ENCODE data around the gene FBN1. TPM values are rescaled to one million over a fixed set of nuclear protein-coding genes. Genes with fewer than 3 reads are reported as not detected.

FBN1 gene
- total RNA-seq, 4 donors from 2014 or later, result 13.0 to 28.0 (median 20.9) TPM

- TF ChIP-seq POLR2A (IDR thresholded peaks at IDR 0.05) (no peak), CTCF (IDR thresholded peaks at IDR 0.05 in 4 of 5, conservative IDR thresholded peaks at IDR 0.05 in 1 of 5) (no peak)
- no peaks in the 10 kb centered on the region for H3K36me3 ChIP-seq
- no peaks in the 10 kb centered on the region for H3K4me1 ChIP-seq
- H3K4me3 ChIP-seq, result no peak overlapping the region
- no peaks in the 10 kb centered on the region for H3K9me3 ChIP-seq
- H3K27me3 ChIP-seq, result no peaks in the 10 kb centered on the region
- in situ Hi-C loops (cut with MboI; ENCODE audit: low sequenced_read_pairs in 4 of 4), result no loop called here
- DNase-seq, result peak in 1 of 2 donors; percentile 19
- ATAC-seq, result peak in 1 of 2 donors; percentile 27
- H3K27ac ChIP-seq, result no peak overlapping the region
- intact Hi-C loops (cut with DNase I; ENCODE audit: low total_unique reads), result no loop called here
Measured at GRCh38 chr15:48557335-48557734, 88.2 kb downstream of the FBN1 start.

DNA sequence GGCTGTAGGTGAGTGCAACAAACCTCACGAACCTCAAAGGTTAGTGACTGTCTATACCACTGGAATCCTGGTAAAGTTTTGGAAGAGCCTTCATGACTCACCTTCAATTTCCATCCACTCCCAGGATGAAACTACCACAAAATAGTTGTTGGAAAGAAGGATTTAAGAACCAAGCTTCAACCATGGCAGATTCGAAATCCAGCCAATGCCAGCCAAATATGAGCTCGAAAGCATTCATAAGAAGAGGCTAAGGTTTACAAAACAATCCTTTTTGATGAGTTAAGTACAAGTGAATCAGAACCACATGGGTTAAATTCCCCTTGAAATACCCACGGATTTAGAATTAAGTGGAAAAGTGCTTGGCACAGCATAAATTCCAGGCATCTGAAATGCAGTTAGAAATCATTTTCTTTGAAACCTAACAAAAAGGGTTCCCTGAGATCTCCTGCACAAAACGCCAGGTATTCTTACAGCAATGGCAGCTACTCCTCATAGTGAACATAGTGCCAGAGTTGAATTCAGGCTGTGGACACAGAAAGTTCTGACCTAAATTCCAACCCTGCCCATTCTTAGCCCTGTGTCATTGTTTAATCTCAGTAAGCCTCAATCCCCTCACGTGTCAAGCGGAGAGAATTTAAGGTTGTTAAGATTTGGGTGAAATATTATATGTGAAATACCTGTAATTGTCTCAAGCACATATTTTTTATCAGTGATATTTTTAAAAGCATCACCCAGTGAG lies 89.2 kb downstream of the FBN1 start:
- intact Hi-C loops (cut with DNase I; ENCODE audit: low total_unique reads), result no loop called here
- no peaks in the 10 kb centered on the region for H3K9me3 ChIP-seq
- TF ChIP-seq POLR2A (IDR thresholded peaks at IDR 0.05), result no peak
- TF ChIP-seq CTCF (IDR thresholded peaks at IDR 0.05 in 4 of 5, conservative IDR thresholded peaks at IDR 0.05 in 1 of 5), result no peak
- H3K36me3 ChIP-seq, result no peaks in the 10 kb centered on the region
- no peak overlapping the region for H3K27ac ChIP-seq
- no peaks in the 10 kb centered on the region for H3K4me1 ChIP-seq
- in situ Hi-C loops (cut with MboI; ENCODE audit: low sequenced_read_pairs in 4 of 4), result no loop called here
- no peak overlapping the region for H3K4me3 ChIP-seq
- no peaks in the 10 kb centered on the region for H3K27me3 ChIP-seq
- no peak for ATAC-seq
- DNase-seq, result no peak

DNA sequence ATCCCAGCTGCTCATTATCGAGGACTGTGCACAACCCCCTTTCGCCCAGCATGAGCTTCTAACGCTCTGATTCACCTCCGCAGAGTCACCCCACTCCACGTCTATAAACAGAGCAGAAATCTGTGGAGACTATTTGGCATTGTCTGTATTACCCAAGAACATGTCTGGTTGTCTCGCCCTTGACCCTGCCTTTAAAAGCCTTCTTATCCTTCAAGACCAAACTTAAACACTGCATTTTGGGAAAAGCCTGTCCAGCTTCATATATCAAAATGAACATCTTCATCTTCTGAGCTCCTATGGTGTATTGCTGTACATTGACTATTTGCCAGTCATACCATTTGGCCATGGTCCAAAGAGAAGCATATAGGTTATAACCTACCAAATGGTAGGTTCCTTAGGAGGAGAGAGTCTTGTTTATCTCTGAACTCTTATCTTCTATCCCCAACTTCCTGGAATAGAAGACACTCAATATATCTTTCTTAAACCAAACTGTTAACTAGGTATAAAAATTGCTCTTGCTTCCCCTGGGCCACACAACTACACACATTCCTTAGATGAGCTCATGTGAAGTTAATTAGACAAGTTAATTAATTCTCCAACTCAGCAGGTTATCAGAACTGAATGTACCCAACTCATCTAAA lies 90.1 kb downstream of the FBN1 start:
- in situ Hi-C loops (cut with MboI; ENCODE audit: low sequenced_read_pairs in 4 of 4), result no loop called here
- no peaks in the 10 kb centered on the region for H3K4me1 ChIP-seq

DNA sequence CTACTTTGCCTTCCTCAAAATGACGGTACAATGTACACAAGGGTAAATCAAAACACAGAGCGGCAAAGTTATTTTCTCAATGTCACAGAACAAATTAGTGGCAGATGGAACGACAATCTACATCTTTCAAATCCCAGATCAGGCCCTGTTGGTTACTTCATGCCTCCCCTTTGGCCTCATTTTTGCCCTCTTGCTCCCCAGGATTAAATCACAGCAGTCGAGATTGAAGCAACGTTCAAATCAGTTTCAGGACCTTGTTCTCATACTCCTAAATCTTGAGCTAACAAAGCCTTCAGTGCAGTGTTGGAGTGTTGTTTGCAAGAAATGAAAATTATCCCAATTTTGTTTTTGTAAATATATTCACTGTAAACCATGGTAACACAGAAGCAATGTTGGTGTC lies 91.4 kb downstream of the FBN1 start:
- no peak for ATAC-seq
- no peak overlapping the region for H3K4me3 ChIP-seq
- no peak overlapping the region for H3K27ac ChIP-seq
- H3K36me3 ChIP-seq, result no peaks in the 10 kb centered on the region
- H3K9me3 ChIP-seq, result no peaks in the 10 kb centered on the region
- no peaks in the 10 kb centered on the region for H3K27me3 ChIP-seq
- in situ Hi-C loops (cut with MboI; ENCODE audit: low sequenced_read_pairs in 4 of 4), result no loop called here
- TF ChIP-seq POLR2A (IDR thresholded peaks at IDR 0.05), result no peak
- TF ChIP-seq CTCF (IDR thresholded peaks at IDR 0.05 in 4 of 5, conservative IDR thresholded peaks at IDR 0.05 in 1 of 5), result no peak
- H3K4me1 ChIP-seq, result no peaks in the 10 kb centered on the region
- no peak for DNase-seq
- intact Hi-C loops (cut with DNase I; ENCODE audit: low total_unique reads), result no loop called here

More for the DNA sequence above, 90.1 kb downstream of the FBN1 start:
- H3K4me3 ChIP-seq, result no peak overlapping the region
- no peak for DNase-seq
- intact Hi-C loops (cut with DNase I; ENCODE audit: low total_unique reads), result no loop called here
- TF ChIP-seq POLR2A (IDR thresholded peaks at IDR 0.05) (no peak), CTCF (IDR thresholded peaks at IDR 0.05 in 4 of 5, conservative IDR thresholded peaks at IDR 0.05 in 1 of 5) (no peak)
- H3K27ac ChIP-seq, result no peak overlapping the region
- no peak for ATAC-seq
- no peaks in the 10 kb centered on the region for H3K27me3 ChIP-seq
- H3K36me3 ChIP-seq, result no peaks in the 10 kb centered on the region
- no peaks in the 10 kb centered on the region for H3K9me3 ChIP-seq

All from gastrocnemius medialis (tissue), 4 donors.